ENCODE results near the gene DOK1. TPM values are rescaled to one million over a fixed set of nuclear protein-coding genes. Genes with fewer than 3 reads are reported as not detected.

DOK1 gene
- total RNA-seq, 1 donor from 2014 or later = 3.7 TPM

- FAIRE-seq (no peak), DNase-seq (ENCODE audit: low spot score in 2 of 2) (no peak)
These were observed 29.4 kb upstream of the DOK1 start for GRCh38 chr2:74524955-74525716.

GRCh38 chr2:74525717-74526648 is 28.5 kb upstream of the DOK1 start, which contains the start of gene DQX1:
Gene DQX1 (minus strand): TSS chr2:74526231. CDS start chr2:74525729, 502 bp downstream.
- no peak for DNase-seq (ENCODE audit: low spot score in 2 of 2)
- no peak for FAIRE-seq

GRCh38 chr2:74526649-74527230 is 27.8 kb upstream of the DOK1 start:
- DNase-seq (ENCODE audit: low spot score in 2 of 2) (no peak), FAIRE-seq (no peak)

GRCh38 chr2:74527741-74528140 is 26.8 kb upstream of the DOK1 start:
- DNase-seq (ENCODE audit: low spot score in 2 of 2) (no peak), FAIRE-seq (no peak)

- FAIRE-seq = no peak
- DNase-seq (ENCODE audit: low spot score in 2 of 2) = no peak
These were observed 25.7 kb upstream of the DOK1 start for GRCh38 chr2:74528600-74529356.

- FAIRE-seq = no peak
- DNase-seq (ENCODE audit: low spot score in 2 of 2) = peak; percentile 99
These were observed 24.9 kb upstream of the DOK1 start, which contains the start of the genes AUP1 and HTRA2 for GRCh38 chr2:74529357-74530238. Gene AUP1 (minus strand): TSS chr2:74529706. CDS start chr2:74529629, 77 bp downstream. Gene HTRA2 (plus strand): TSS chr2:74529933. CDS start chr2:74530007, 74 bp downstream.

GRCh38 chr2:74530239-74531187 is 24.0 kb upstream of the DOK1 start:
- no peak for FAIRE-seq

GRCh38 chr2:74531666-74532065 is 22.9 kb upstream of the DOK1 start:
- FAIRE-seq = no peak

More at GRCh38 chr2:74530239-74531187, 24.0 kb upstream of the DOK1 start:
- peak in 1 of 2 donors; percentile 58 for DNase-seq (ENCODE audit: low spot score in 2 of 2)

GRCh38 chr2:74532222-74532621 is 22.3 kb upstream of the DOK1 start:
- DNase-seq (ENCODE audit: low spot score in 2 of 2) = no peak

More at GRCh38 chr2:74531666-74532065, 22.9 kb upstream of the DOK1 start:
- no peak for DNase-seq (ENCODE audit: low spot score in 2 of 2)

GRCh38 chr2:74533464-74533863 is 21.1 kb upstream of the DOK1 start:
- DNase-seq (ENCODE audit: low spot score in 2 of 2) = no peak
- no peak for FAIRE-seq

More at GRCh38 chr2:74532222-74532621, 22.3 kb upstream of the DOK1 start:
- no peak for FAIRE-seq

GRCh38 chr2:74534411-74534810 is 20.1 kb upstream of the DOK1 start:
- DNase-seq (ENCODE audit: low spot score in 2 of 2) (no peak), FAIRE-seq (no peak)

- FAIRE-seq = no peak
- no peak for DNase-seq (ENCODE audit: low spot score in 2 of 2)
These were observed 19.0 kb upstream of the DOK1 start for GRCh38 chr2:74535440-74535965.

GRCh38 chr2:74536166-74536950 is 18.2 kb upstream of the DOK1 start:
- FAIRE-seq (no peak), DNase-seq (ENCODE audit: low spot score in 2 of 2) (no peak)

- DNase-seq (ENCODE audit: low spot score in 2 of 2) (no peak), FAIRE-seq (no peak)
These were observed 17.4 kb upstream of the DOK1 start for GRCh38 chr2:74537140-74537539.

GRCh38 chr2:74538881-74539339 is 15.6 kb upstream of the DOK1 start:
- FAIRE-seq (no peak), DNase-seq (ENCODE audit: low spot score in 2 of 2) (no peak)

- no peak for FAIRE-seq
These were observed 14.2 kb upstream of the DOK1 start for GRCh38 chr2:74540291-74540690.

GRCh38 chr2:74542978-74543377 is 11.5 kb upstream of the DOK1 start:
- FAIRE-seq = no peak

More at GRCh38 chr2:74540291-74540690, 14.2 kb upstream of the DOK1 start:
- no peak for DNase-seq (ENCODE audit: low spot score in 2 of 2)

More at GRCh38 chr2:74542978-74543377, 11.5 kb upstream of the DOK1 start:
- DNase-seq (ENCODE audit: low spot score in 2 of 2) = no peak
